Heart left ventricle (tissue), 16 donors: ENCODE results near the gene TUSC1. TPM values are rescaled to one million over a fixed set of nuclear protein-coding genes. Genes with fewer than 3 reads are reported as not detected.

Experiments used
- ATAC-seq, 4 donors: fragments of 200-7000 bp; cut with Tn5 transposase; one replicate each; pipeline ENCODE4 v1.9.1; 2020 to 2022; ENCODE audit warnings: moderate library complexity in 4 of 4, mild to moderate bottlenecking in 3 of 4, moderate number of reproducible peaks in 1 of 4
- DNase-seq, 5 donors: peaks; one replicate each; pipeline ENCODE4 v3.0.0-alpha.2; 2020
- H3K27ac ChIP-seq, 12 donors: fragments of 200-600 bp; sonication (generic) in 4 of 12; one replicate each; pipeline versions ENCODE4 v1.5.0 to v1.8.0; 2016 to 2022; ENCODE audit warnings: mild to moderate bottlenecking in 2 of 12
- H3K27me3 ChIP-seq, 9 donors: fragments of 200-600 bp; sonication (generic) in 2 of 9; one replicate each; pipeline versions ENCODE4 v1.5.1 to v1.8.0; 2016 to 2022; ENCODE audit warnings: mild to moderate bottlenecking in 3 of 9
- H3K36me3 ChIP-seq, 9 donors: fragments of 200-600 bp; sonication (generic) in 2 of 9; one replicate each; pipeline versions ENCODE4 v1.5.0 to v1.8.0; 2018 to 2022; ENCODE audit warnings: mild to moderate bottlenecking in 2 of 9
- H3K4me1 ChIP-seq, 12 donors: fragments of 200-600 bp; sonication (generic) in 4 of 12; one replicate each; pipeline versions ENCODE4 v1.5.0 to v1.8.0; 2016 to 2022; ENCODE audit warnings: mild to moderate bottlenecking in 3 of 12
- H3K4me3 ChIP-seq, 12 donors: fragments of 200-600 bp; sonication (generic) in 4 of 12; one replicate each; pipeline versions ENCODE4 v1.5.0 to v1.8.0; 2017 to 2022; ENCODE audit warnings: mild to moderate bottlenecking in 9 of 12, moderate library complexity in 4 of 12
- H3K9me3 ChIP-seq, 12 donors: fragments of 200-600 bp; sonication (generic) in 4 of 12; one replicate each; pipeline versions ENCODE4 v1.5.0 to v1.8.0; 2016 to 2022; ENCODE audit warnings: mild to moderate bottlenecking in 1 of 12
- POLR2A ChIP-seq, 2 donors: fragments of 450-650 bp; IDR thresholded peaks; one replicate each; pipeline ENCODE4 v1.6.1; 2017; ENCODE audit warnings: antibody characterized with exemption in 2 of 2, mild to moderate bottlenecking in 2 of 2, moderate library complexity in 2 of 2
- WGBS, 4 donors: extraction: QIAGEN DNeasy Blood & Tissue Kit in 2 of 4; methylation state at CpG; one replicate each; pipeline versions ENCODE4 v1.1.5 to v1.1.7; 2013 to 2018; 5-methylcytosine and 5-hydroxymethylcytosine counted together
- intact Hi-C, 10 donors: fragments of 100-400 bp; cut with DNase I; formaldehyde crosslinking; loops; one replicate each; pipeline versions ENCODE4 v1.11.1 to v1.14.2; 2022
- polyA plus RNA-seq, 2 donors: library from polyadenylated mRNA; stranded (reverse); fragments of 200-250 nt; gene quantifications; one replicate each; pipeline ENCODE4 v1.2.3, GENCODE V29; 2013
- total RNA-seq, 9 donors: library from RNA; depleted of rRNA in 2 of 9; stranded (reverse); fragments of >200 nt in 2 of 9; fragmentation: NEBNext Ultra II Directional in 3 of 9; extraction: Animal tissue kit (Norgen Biotek cat#: 25700) in 3 of 9; gene quantifications; one replicate each; pipeline versions ENCODE4 v1.1.0 to v1.2.4, GENCODE V29; 2016 to 2023
- TF ChIP-seq, protein P1 (sequence below), 12 donors: fragments of 200-600 bp; sonication (generic) in 4 of 12; IDR thresholded peaks; one replicate each; pipeline versions ENCODE4 v1.5.0 to v1.8.0; 2018 to 2022; ENCODE audit warnings: antibody characterized with exemption in 12 of 12, mild to moderate bottlenecking in 5 of 12
- donor health status: ischemic (EF 13 %, LVEDD 7.1; RV severe dilation, severe dysfunction).
- donor health status: healthy with polysubstance abuse.
- donor health status: DM: no; HTN: yes; CAD: no.
- donor health status: DM: no; HTN: no; CAD: no.
- donor health status: ischemic (EF 25% LVEDD 6.9; RV normal size, moderate dysfunction).
- donor health status: ischemic (EF 25% LVEDD 5.7; RV mildly dilated, moderate dysfunction).
- donor health status: healthy.
- donor health status: DM: yes; HTN: yes; CAD: no.
- donor health status: ischemic (EF 35%, LVEDD 5.7; RV mildly dilated, moderate dysfunction).
- donor health status: nonischemic (EF 11% LVEDD 7.7; RV severe dilation, severe dysfunction).
- donor health status: DM: yes; HTN: yes; CAD: no.
- donor health status: PGD.
- donor health status: ischemic (EF 29% LVEDD 5.4; RV normal size, mild dysfunction).
- donor health status: nonischemic (EF 23%, LVEDD 6.1; RV moderate dilation, normal function).

TUSC1 gene
- total and polyA plus RNA-seq, 11 donors, result 6.5 to 21.6 (median 8.8) TPM

DNA sequence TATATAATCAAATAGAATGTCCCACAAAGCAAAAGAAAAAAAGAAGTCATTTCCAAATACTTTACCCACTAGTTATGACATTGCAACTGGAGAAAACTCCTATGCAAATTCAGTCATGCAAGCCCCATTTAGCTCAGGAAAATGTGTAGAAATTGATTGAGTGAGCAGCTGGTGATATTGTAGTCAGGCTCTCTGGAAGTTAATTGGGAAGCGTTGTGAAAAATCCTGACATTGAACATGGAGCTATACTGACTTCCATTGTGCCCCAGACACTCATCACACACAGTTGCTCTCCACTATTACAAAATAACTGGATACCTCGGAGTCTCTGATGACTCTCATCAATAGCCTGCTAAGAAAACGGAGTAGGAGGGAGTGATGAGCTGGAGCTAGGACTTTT is 49.0 kb downstream of the TUSC1 start:
- DNase-seq (no peak), ATAC-seq (no peak)
- 54 to 87% (median 75%) methylated on average over 3 of the region's 3 CpGs for WGBS, 4 donors
- no peaks in the 10 kb centered on the region for H3K4me1 ChIP-seq
- H3K27ac ChIP-seq, result no peak overlapping the region
- intact Hi-C loops, result loop anchor here in 1 of 10 donors (10.0 kb wide), 1 partner anchor 86 kb away; no protein-coding TSS in a partner anchor
- H3K27me3 ChIP-seq, result no peaks in the 10 kb centered on the region
- H3K36me3 ChIP-seq, result no peaks in the 10 kb centered on the region
- no peaks in the 10 kb centered on the region for H3K9me3 ChIP-seq
- no peak for TF ChIP-seq POLR2A (IDR thresholded peaks at IDR 0.05)
- TF ChIP-seq, protein P1, sequence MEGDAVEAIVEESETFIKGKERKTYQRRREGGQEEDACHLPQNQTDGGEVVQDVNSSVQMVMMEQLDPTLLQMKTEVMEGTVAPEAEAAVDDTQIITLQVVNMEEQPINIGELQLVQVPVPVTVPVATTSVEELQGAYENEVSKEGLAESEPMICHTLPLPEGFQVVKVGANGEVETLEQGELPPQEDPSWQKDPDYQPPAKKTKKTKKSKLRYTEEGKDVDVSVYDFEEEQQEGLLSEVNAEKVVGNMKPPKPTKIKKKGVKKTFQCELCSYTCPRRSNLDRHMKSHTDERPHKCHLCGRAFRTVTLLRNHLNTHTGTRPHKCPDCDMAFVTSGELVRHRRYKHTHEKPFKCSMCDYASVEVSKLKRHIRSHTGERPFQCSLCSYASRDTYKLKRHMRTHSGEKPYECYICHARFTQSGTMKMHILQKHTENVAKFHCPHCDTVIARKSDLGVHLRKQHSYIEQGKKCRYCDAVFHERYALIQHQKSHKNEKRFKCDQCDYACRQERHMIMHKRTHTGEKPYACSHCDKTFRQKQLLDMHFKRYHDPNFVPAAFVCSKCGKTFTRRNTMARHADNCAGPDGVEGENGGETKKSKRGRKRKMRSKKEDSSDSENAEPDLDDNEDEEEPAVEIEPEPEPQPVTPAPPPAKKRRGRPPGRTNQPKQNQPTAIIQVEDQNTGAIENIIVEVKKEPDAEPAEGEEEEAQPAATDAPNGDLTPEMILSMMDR (IDR thresholded peaks at IDR 0.05), result no peak
- no peak overlapping the region for H3K4me3 ChIP-seq
